PC-9 (cell line): ENCODE results near the gene MKKS. TPM values are rescaled to one million over a fixed set of nuclear protein-coding genes. Genes with fewer than 3 reads are reported as not detected.

Experiments used
- BruUV-seq: library from RNA; stranded (reverse); fragments of 400-500 nt; replicated peaks from 2 replicates; lab custom pipeline; 2021; lab: Mats Ljungman, UMichigan
- CTCF ChIA-PET: fragments of 300-600 bp; sonication (Branson Sonifier 250); formaldehyde crosslinking; loops from one replicate; lab custom pipeline; 2022; ENCODE audit warnings: antibody characterized with exemption; lab: Charles Lee
- POLR2A ChIA-PET: fragments of 300-600 bp; sonication (Branson Sonifier 250); formaldehyde crosslinking; loops from one replicate; lab custom pipeline; 2022; ENCODE audit warnings: antibody characterized with exemption; ENCODE audit not compliant: unreplicated experiment; lab: Charles Lee
- DNase-seq, 2 experiments: peaks; one replicate each; pipeline versions ENCODE4 v3.0.0 to v3.0.0-alpha.2; 2015 to 2022; ENCODE audit warnings: mixed read lengths in 1 of 2
- H2AFZ ChIP-seq: fragments of 200-600 bp; sonication (generic); 2 replicates; pipeline ENCODE4 v1.8.1; 2017; ENCODE audit warnings: antibody characterized with exemption
- H3F3A ChIP-seq: fragments of 200-600 bp; sonication (generic); 2 replicates; pipeline ENCODE4 v1.8.1; 2017; ENCODE audit warnings: antibody characterized with exemption, mild to moderate bottlenecking, low read depth; ENCODE audit not compliant: insufficient read depth
- H3K27ac ChIP-seq: fragments of 200-600 bp; sonication (generic); 2 replicates; pipeline ENCODE4 v1.6.1; 2016; ENCODE audit warnings: mixed run types
- H3K27me3 ChIP-seq: fragments of 200-600 bp; sonication (generic); 2 replicates; pipeline ENCODE4 v1.6.1; 2016; ENCODE audit warnings: low read depth, mixed run types; ENCODE audit not compliant: insufficient read depth
- H3K36me3 ChIP-seq: fragments of 200-600 bp; sonication (generic); 2 replicates; pipeline ENCODE4 v1.6.1; 2016; ENCODE audit warnings: low read depth, mixed run types
- H3K4me1 ChIP-seq: fragments of 200-600 bp; sonication (generic); replicated peaks from 2 replicates; pipeline ENCODE4 v1.6.1; 2016; ENCODE audit warnings: mixed run types; ENCODE audit not compliant: insufficient read depth
- H3K4me2 ChIP-seq: fragments of 200-600 bp; sonication (generic); 2 replicates; pipeline ENCODE4 v1.6.1; 2017; ENCODE audit warnings: mixed run types
- H3K4me3 ChIP-seq: fragments of 200-600 bp; sonication (generic); 2 replicates; pipeline ENCODE4 v1.6.1; 2016; ENCODE audit warnings: mixed run types
- H3K79me2 ChIP-seq: fragments of 200-600 bp; sonication (generic); 2 replicates; pipeline ENCODE4 v1.6.1; 2017; ENCODE audit warnings: low read depth, mixed run types
- H3K9me2 ChIP-seq: fragments of 200-600 bp; sonication (generic); 2 replicates; pipeline ENCODE4 v1.8.1; 2017; ENCODE audit warnings: mild to moderate bottlenecking; ENCODE audit not compliant: insufficient read depth
- H3K9me3 ChIP-seq: fragments of 200-600 bp; sonication (generic); 2 replicates; pipeline ENCODE4 v1.8.1; 2016; ENCODE audit warnings: low read depth; ENCODE audit not compliant: insufficient read depth
- H4K20me1 ChIP-seq: fragments of 200-600 bp; sonication (generic); 2 replicates; pipeline ENCODE4 v1.8.1; 2017; ENCODE audit not compliant: insufficient read depth
- CTCF ChIP-seq: fragments of 200-600 bp; sonication (generic); conservative IDR thresholded peaks from 2 replicates; pipeline ENCODE4 v1.6.1; 2017; ENCODE audit warnings: mixed run types, antibody characterized with exemption, mild to moderate bottlenecking, moderate library complexity
- EZH2 ChIP-seq: fragments of 200-600 bp; sonication (generic); IDR thresholded peaks from 2 replicates; pipeline ENCODE4 v1.8.0; 2017; ENCODE audit warnings: antibody characterized with exemption, low read depth
- intact Hi-C: fragments of 100-400 bp; cut with micrococcal nuclease; formaldehyde crosslinking; loops from one replicate; pipeline ENCODE4 v1.10.0; 2022; ENCODE audit not compliant: unreplicated experiment
- total RNA-seq: library from RNA; stranded (reverse); gene quantifications from 2 replicates; pipeline ENCODE4 v1.2.3, GENCODE V29; 2021

Gene MKKS
- total RNA-seq, 1 experiment from 2014 or later: 15.2 TPM

GRCh38 chr20:10374036-10374435 lies 60.0 kb downstream of the MKKS start:
- Histone ChIP-seq H4K20me1 (no peaks in the 10 kb centered on the region), H3K9me2 (no peaks in the 10 kb centered on the region), H3K36me3 (no peaks in the 10 kb centered on the region), H2AFZ (no peak overlapping the region), H3K27ac (no peak overlapping the region), H3K4me2 (no peak overlapping the region), H3K9me3 (no peaks in the 10 kb centered on the region), H3K79me2 (no peaks in the 10 kb centered on the region), H3K4me1 (peaks cover 17% of the 10 kb centered on the region), H3K27me3 (no peaks in the 10 kb centered on the region), H3K4me3 (no peak overlapping the region), H3F3A (no peaks in the 10 kb centered on the region; the same call in 1 of the 2 replicates)
- no peak for DNase-seq
- intact Hi-C loops: no loop called here
- TF ChIP-seq CTCF: no peak
- CTCF ChIA-PET: no interaction called here
- POLR2A ChIA-PET: no interaction called here
- no TSS peak for BruUV-seq

- DNase-seq: no peak
- no peak for TF ChIP-seq EZH2
- TF ChIP-seq CTCF: no peak
- ChIA-PET POLR2A (no interaction called here), CTCF (no interaction called here)
- intact Hi-C loops: no loop called here
- Histone ChIP-seq H4K20me1 (no peaks in the 10 kb centered on the region), H3K4me1 (peaks cover 17% of the 10 kb centered on the region), H3K4me3 (no peak overlapping the region), H3K9me3 (no peaks in the 10 kb centered on the region), H2AFZ (no peak overlapping the region), H3K36me3 (no peaks in the 10 kb centered on the region), H3F3A (no peaks in the 10 kb centered on the region; the same call in 1 of the 2 replicates), H3K4me2 (no peak overlapping the region), H3K27me3 (no peaks in the 10 kb centered on the region), H3K9me2 (no peaks in the 10 kb centered on the region), H3K79me2 (no peaks in the 10 kb centered on the region), H3K27ac (no peak overlapping the region)
- no TSS peak for BruUV-seq
Measured at GRCh38 chr20:10371467-10371866, 62.6 kb downstream of the MKKS start.

GRCh38 chr20:10370091-10370887 lies 63.7 kb downstream of the MKKS start:
- H3K4me1 ChIP-seq: peaks cover 17% of the 10 kb centered on the region
- peak overlapping the region; percentile 26; the same call in 1 of the 2 replicates for H3K4me2 ChIP-seq
- ChIA-PET POLR2A (no interaction called here), CTCF (no interaction called here)
- H4K20me1 ChIP-seq: no peaks in the 10 kb centered on the region
- no peaks in the 10 kb centered on the region for H3K36me3 ChIP-seq
- no peaks in the 10 kb centered on the region for H3K27me3 ChIP-seq
- TF ChIP-seq EZH2 (no peak), CTCF (no peak)
- DNase-seq: no peak
- H2AFZ ChIP-seq: no peak overlapping the region
- H3K79me2 ChIP-seq: no peaks in the 10 kb centered on the region
- BruUV-seq: no TSS peak
- H3K9me2 ChIP-seq: no peaks in the 10 kb centered on the region
- no peak overlapping the region for H3K27ac ChIP-seq
- no peak overlapping the region for H3K4me3 ChIP-seq
- H3F3A ChIP-seq: no peaks in the 10 kb centered on the region; the same call in 1 of the 2 replicates
- intact Hi-C loops: no loop called here
- H3K9me3 ChIP-seq: no peaks in the 10 kb centered on the region
